ENCODE data around the gene MAP2K3.
A peak's percentile ranks its signal among the peaks of the same experiment; 100 is the strongest.

Gene MAP2K3

GRCh38 chr17:21287703-21288449, 3.4 kb downstream of the MAP2K3 start:
- H3K14ac ChIP-seq (ENCODE audit: low read length): no peak overlapping the region
- H4K8ac ChIP-seq (ENCODE audit: low read depth, low read length): no peak overlapping the region
- H3K23ac ChIP-seq (ENCODE audit: low read depth, low read length, poor library complexity): peak overlapping the region; percentile 10
- H3K4me3 ChIP-seq (ENCODE audit: low read length in 2 of 2): no peak overlapping the region
- peaks cover 12 to 29% of the 10 kb centered on the region in 2 donors for H3K4me1 ChIP-seq (ENCODE audit: control insufficient read depth in 2 of 2, insufficient read depth in 1 of 2, low read depth in 1 of 2, low read length in 2 of 2)
- WGBS, 2 donors (ENCODE audit: extremely low coverage in 2 of 2, insufficient read length in 2 of 2, insufficient replicate concordance in 1 of 2): no CpG with 5 or more reads among the region's 18 CpGs
- H3K4me2 ChIP-seq (ENCODE audit: insufficient read depth, low read length, poor library complexity, severe bottlenecking): no peak overlapping the region
- peaks cover 0 to 16% (median 12%) of the 10 kb centered on the region in 3 experiments for H3K27me3 ChIP-seq (ENCODE audit: control insufficient read depth in 3 of 3, insufficient read depth in 3 of 3, low read depth in 1 of 3, low read length in 3 of 3)
- DNase-seq (ENCODE audit: low spot score): no peak
- no peaks in the 10 kb centered on the region for H3K36me3 ChIP-seq (replicated peaks in 1 of 2; ENCODE audit: control insufficient read depth in 2 of 2, insufficient read depth in 2 of 2, low read length in 2 of 2)
- H3K9me3 ChIP-seq (replicated peaks in 1 of 2; ENCODE audit: control insufficient read depth in 2 of 2, insufficient read depth in 1 of 2, low read depth in 1 of 2, low read length in 2 of 2): peaks cover 0 to 5% of the 10 kb centered on the region in 2 donors
- H3K27ac ChIP-seq (replicated peaks; ENCODE audit: low read length): no peak overlapping the region
- no peak overlapping the region for H2BK12ac ChIP-seq (ENCODE audit: low read length)
- no peak overlapping the region for H2AFZ ChIP-seq (ENCODE audit: low read length)
- peak overlapping the region; percentile 47 for H3K9ac ChIP-seq (ENCODE audit: low read depth, low read length, poor library complexity)
- peak overlapping the region; percentile 86 for H2AK5ac ChIP-seq (ENCODE audit: low read depth, low read length)
- H2BK15ac ChIP-seq (ENCODE audit: low read length): no peak overlapping the region
- no peak overlapping the region for H4K91ac ChIP-seq (ENCODE audit: low read depth, low read length, poor library complexity)
- H3K18ac ChIP-seq (ENCODE audit: low read length): peak overlapping the region; percentile 25
- no peak overlapping the region for H2BK120ac ChIP-seq (ENCODE audit: low read depth, low read length)
- no peak overlapping the region for H3K4ac ChIP-seq (ENCODE audit: low read length)
- H2BK5ac ChIP-seq (ENCODE audit: low read length): no peak overlapping the region
- H3K79me1 ChIP-seq (ENCODE audit: low read depth, low read length): peaks cover 9% of the 10 kb centered on the region

- Histone ChIP-seq H3K23ac (ENCODE audit: low read depth, low read length, poor library complexity) (no peak overlapping the region), H2BK12ac (ENCODE audit: low read length) (no peak overlapping the region), H3K4me1 (ENCODE audit: control insufficient read depth in 2 of 2, insufficient read depth in 1 of 2, low read depth in 1 of 2, low read length in 2 of 2) (peaks cover 12 to 27% of the 10 kb centered on the region in 2 donors), H3K27ac (replicated peaks; ENCODE audit: low read length) (no peak overlapping the region), H3K4me3 (ENCODE audit: low read length in 2 of 2) (no peak overlapping the region), H3K18ac (ENCODE audit: low read length) (no peak overlapping the region), H3K79me1 (ENCODE audit: low read depth, low read length) (peaks cover 11% of the 10 kb centered on the region), H2AFZ (ENCODE audit: low read length) (no peak overlapping the region), H3K27me3 (ENCODE audit: control insufficient read depth in 3 of 3, insufficient read depth in 3 of 3, low read depth in 1 of 3, low read length in 3 of 3) (peaks cover 0 to 9% (median 4%) of the 10 kb centered on the region in 3 experiments), H2AK5ac (ENCODE audit: low read depth, low read length) (no peak overlapping the region), H2BK120ac (ENCODE audit: low read depth, low read length) (no peak overlapping the region), H2BK5ac (ENCODE audit: low read length) (no peak overlapping the region), H3K4me2 (ENCODE audit: insufficient read depth, low read length, poor library complexity, severe bottlenecking) (no peak overlapping the region), H3K9ac (ENCODE audit: low read depth, low read length, poor library complexity) (no peak overlapping the region), H3K9me3 (replicated peaks in 1 of 2; ENCODE audit: control insufficient read depth in 2 of 2, insufficient read depth in 1 of 2, low read depth in 1 of 2, low read length in 2 of 2) (peaks cover 0 to 5% of the 10 kb centered on the region in 2 donors), H3K36me3 (replicated peaks in 1 of 2; ENCODE audit: control insufficient read depth in 2 of 2, insufficient read depth in 2 of 2, low read length in 2 of 2) (no peaks in the 10 kb centered on the region), H3K4ac (ENCODE audit: low read length) (no peak overlapping the region), H2BK15ac (ENCODE audit: low read length) (no peak overlapping the region), H4K8ac (ENCODE audit: low read depth, low read length) (no peak overlapping the region), H3K14ac (ENCODE audit: low read length) (no peak overlapping the region), H4K91ac (ENCODE audit: low read depth, low read length, poor library complexity) (no peak overlapping the region)
- no peak for DNase-seq (ENCODE audit: low spot score)
- no CpG with 5 or more reads among the region's 6 CpGs for WGBS, 2 donors (ENCODE audit: extremely low coverage in 2 of 2, insufficient read length in 2 of 2, insufficient replicate concordance in 1 of 2)
Observed at GRCh38 chr17:21288571-21289017, 4.1 kb downstream of the MAP2K3 start.

GRCh38 chr17:21289175-21289901, 4.8 kb downstream of the MAP2K3 start:
- Histone ChIP-seq H3K14ac (ENCODE audit: low read length) (no peak overlapping the region), H2AFZ (ENCODE audit: low read length) (no peak overlapping the region), H3K4me2 (ENCODE audit: insufficient read depth, low read length, poor library complexity, severe bottlenecking) (no peak overlapping the region), H3K27ac (replicated peaks; ENCODE audit: low read length) (no peak overlapping the region), H2BK5ac (ENCODE audit: low read length) (peak overlapping the region; percentile 6), H3K4me1 (ENCODE audit: control insufficient read depth in 2 of 2, insufficient read depth in 1 of 2, low read depth in 1 of 2, low read length in 2 of 2) (peaks cover 12 to 23% of the 10 kb centered on the region in 2 donors), H3K23ac (ENCODE audit: low read depth, low read length, poor library complexity) (peak overlapping the region; percentile 48), H3K18ac (ENCODE audit: low read length) (peak overlapping the region; percentile 14), H2BK120ac (ENCODE audit: low read depth, low read length) (no peak overlapping the region), H3K79me1 (ENCODE audit: low read depth, low read length) (peaks cover 11% of the 10 kb centered on the region), H4K8ac (ENCODE audit: low read depth, low read length) (no peak overlapping the region), H4K91ac (ENCODE audit: low read depth, low read length, poor library complexity) (no peak overlapping the region), H2BK15ac (ENCODE audit: low read length) (no peak overlapping the region), H3K9ac (ENCODE audit: low read depth, low read length, poor library complexity) (no peak overlapping the region), H3K27me3 (ENCODE audit: control insufficient read depth in 3 of 3, insufficient read depth in 3 of 3, low read depth in 1 of 3, low read length in 3 of 3) (peaks cover 0 to 4% (median 0%) of the 10 kb centered on the region in 3 experiments), H3K4me3 (ENCODE audit: low read length in 2 of 2) (no peak overlapping the region), H2AK5ac (ENCODE audit: low read depth, low read length) (peak overlapping the region; percentile 22), H3K36me3 (replicated peaks in 1 of 2; ENCODE audit: control insufficient read depth in 2 of 2, insufficient read depth in 2 of 2, low read length in 2 of 2) (no peaks in the 10 kb centered on the region), H3K4ac (ENCODE audit: low read length) (no peak overlapping the region), H3K9me3 (replicated peaks in 1 of 2; ENCODE audit: control insufficient read depth in 2 of 2, insufficient read depth in 1 of 2, low read depth in 1 of 2, low read length in 2 of 2) (peaks cover 0 to 9% of the 10 kb centered on the region in 2 donors), H2BK12ac (ENCODE audit: low read length) (no peak overlapping the region)
- DNase-seq (ENCODE audit: low spot score): no peak
- WGBS, 2 donors (ENCODE audit: extremely low coverage in 2 of 2, insufficient read length in 2 of 2, insufficient replicate concordance in 1 of 2): no CpG with 5 or more reads among the region's 11 CpGs

Data from neuronal stem cell (in vitro differentiated cells).